WTC11 (cell line): ENCODE results near the gene ITPK1.

Source experiments
- CREB1 ChIP-seq: sonication (generic); formaldehyde crosslinking; IDR thresholded peaks from 2 replicates; pipeline ENCODE4 v1.8.0; 2023; ENCODE audit warnings: mild to moderate bottlenecking, missing genetic modification reagents
- FOXJ3 ChIP-seq: sonication (generic); formaldehyde crosslinking; IDR thresholded peaks from 2 replicates; pipeline ENCODE4 v1.9.0; 2021; ENCODE audit warnings: missing genetic modification reagents, mild to moderate bottlenecking, borderline replicate concordance
- RORB ChIP-seq: fragments of 250-450 bp; sonication (Bioruptor Pico); IDR thresholded peaks from 2 replicates; pipeline ENCODE4 v1.9.0; 2021; ENCODE audit warnings: mild to moderate bottlenecking
- SP1 ChIP-seq: sonication (generic); formaldehyde crosslinking; conservative IDR thresholded peaks from 2 replicates; pipeline ENCODE4 v1.8.1; 2022; ENCODE audit warnings: missing genetic modification reagents
- ZBTB21 ChIP-seq: sonication (generic); formaldehyde crosslinking; IDR thresholded peaks from 2 replicates; pipeline ENCODE4 v1.8.1; 2023; ENCODE audit warnings: mild to moderate bottlenecking, missing genetic modification reagents, borderline replicate concordance
- ZNF138 ChIP-seq: sonication (generic); formaldehyde crosslinking; conservative IDR thresholded peaks from 2 replicates; pipeline ENCODE4 v1.8.1; 2022; ENCODE audit warnings: mild to moderate bottlenecking, moderate library complexity, missing genetic modification reagents
- ZNF263 ChIP-seq: sonication (generic); formaldehyde crosslinking; IDR thresholded peaks from 2 replicates; pipeline ENCODE4 v1.8.1; 2022; ENCODE audit warnings: low read depth, mild to moderate bottlenecking, moderate library complexity, missing genetic modification reagents
- TF ChIP-seq, protein P1 (sequence below): sonication (generic); formaldehyde crosslinking; IDR thresholded peaks from 2 replicates; pipeline ENCODE4 v1.8.0; 2023; ENCODE audit warnings: missing genetic modification reagents
- TF ChIP-seq, protein P2 (sequence below): sonication (generic); formaldehyde crosslinking; IDR thresholded peaks from 2 replicates; pipeline ENCODE4 v1.8.1; 2022; ENCODE audit warnings: missing genetic modification reagents, borderline replicate concordance
- TF ChIP-seq, protein P3 (sequence below): fragments of 200-600 bp; IDR thresholded peaks from 2 replicates; pipeline ENCODE4 v1.8.0; 2022; ENCODE audit warnings: antibody characterized with exemption
- TF ChIP-seq, protein P4 (sequence below): sonication (generic); formaldehyde crosslinking; IDR thresholded peaks from 2 replicates; pipeline ENCODE4 v1.8.1; 2023; ENCODE audit warnings: mild to moderate bottlenecking, missing genetic modification reagents, moderate library complexity

DNA sequence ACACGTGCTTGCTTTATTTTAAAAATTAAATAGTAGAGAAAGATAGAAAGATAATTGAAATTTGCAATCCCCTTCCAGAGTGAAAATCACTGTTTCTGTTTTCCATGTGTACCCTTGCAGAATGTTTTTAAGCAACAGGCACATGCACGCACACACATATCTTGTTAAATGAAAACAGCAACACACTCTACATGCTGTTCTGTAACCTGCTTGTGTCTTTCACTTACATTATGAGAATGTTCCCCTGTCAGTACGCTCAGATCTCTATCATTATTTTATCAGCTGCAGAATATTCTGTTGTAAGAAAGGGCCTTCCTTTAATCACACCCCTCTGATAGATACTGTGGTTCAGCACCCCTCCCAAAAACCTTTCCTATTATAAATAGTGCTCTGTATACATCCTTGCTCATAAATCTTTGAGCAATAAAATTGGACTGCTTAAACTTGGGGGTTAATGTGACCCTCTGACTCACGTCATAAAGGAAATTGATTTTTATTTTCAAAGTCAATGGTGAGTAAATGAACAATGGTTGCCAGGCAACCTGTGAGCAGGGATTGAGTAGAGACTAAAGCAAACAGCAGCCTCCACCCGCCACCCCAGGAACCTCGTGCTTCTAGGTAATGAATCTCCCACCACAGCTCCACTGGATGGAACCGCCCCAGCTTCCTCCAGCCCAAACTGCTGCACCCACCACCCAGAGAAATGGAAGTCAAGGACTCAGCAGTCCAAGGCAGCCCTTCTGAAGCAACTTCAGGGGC lies 224.7 kb downstream of the ITPK1 start:
- TF ChIP-seq, protein P1, sequence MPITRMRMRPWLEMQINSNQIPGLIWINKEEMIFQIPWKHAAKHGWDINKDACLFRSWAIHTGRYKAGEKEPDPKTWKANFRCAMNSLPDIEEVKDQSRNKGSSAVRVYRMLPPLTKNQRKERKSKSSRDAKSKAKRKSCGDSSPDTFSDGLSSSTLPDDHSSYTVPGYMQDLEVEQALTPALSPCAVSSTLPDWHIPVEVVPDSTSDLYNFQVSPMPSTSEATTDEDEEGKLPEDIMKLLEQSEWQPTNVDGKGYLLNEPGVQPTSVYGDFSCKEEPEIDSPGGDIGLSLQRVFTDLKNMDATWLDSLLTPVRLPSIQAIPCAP: no peak
- TF ChIP-seq, protein P2, sequence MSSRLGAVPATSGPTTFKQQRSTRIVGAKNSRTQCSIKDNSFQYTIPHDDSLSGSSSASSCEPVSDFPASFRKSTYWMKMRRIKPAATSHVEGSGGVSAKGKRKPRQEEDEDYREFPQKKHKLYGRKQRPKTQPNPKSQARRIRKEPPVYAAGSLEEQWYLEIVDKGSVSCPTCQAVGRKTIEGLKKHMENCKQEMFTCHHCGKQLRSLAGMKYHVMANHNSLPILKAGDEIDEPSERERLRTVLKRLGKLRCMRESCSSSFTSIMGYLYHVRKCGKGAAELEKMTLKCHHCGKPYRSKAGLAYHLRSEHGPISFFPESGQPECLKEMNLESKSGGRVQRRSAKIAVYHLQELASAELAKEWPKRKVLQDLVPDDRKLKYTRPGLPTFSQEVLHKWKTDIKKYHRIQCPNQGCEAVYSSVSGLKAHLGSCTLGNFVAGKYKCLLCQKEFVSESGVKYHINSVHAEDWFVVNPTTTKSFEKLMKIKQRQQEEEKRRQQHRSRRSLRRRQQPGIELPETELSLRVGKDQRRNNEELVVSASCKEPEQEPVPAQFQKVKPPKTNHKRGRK (CRISPR knock-in tag): no peak
- TF ChIP-seq, protein P3, sequence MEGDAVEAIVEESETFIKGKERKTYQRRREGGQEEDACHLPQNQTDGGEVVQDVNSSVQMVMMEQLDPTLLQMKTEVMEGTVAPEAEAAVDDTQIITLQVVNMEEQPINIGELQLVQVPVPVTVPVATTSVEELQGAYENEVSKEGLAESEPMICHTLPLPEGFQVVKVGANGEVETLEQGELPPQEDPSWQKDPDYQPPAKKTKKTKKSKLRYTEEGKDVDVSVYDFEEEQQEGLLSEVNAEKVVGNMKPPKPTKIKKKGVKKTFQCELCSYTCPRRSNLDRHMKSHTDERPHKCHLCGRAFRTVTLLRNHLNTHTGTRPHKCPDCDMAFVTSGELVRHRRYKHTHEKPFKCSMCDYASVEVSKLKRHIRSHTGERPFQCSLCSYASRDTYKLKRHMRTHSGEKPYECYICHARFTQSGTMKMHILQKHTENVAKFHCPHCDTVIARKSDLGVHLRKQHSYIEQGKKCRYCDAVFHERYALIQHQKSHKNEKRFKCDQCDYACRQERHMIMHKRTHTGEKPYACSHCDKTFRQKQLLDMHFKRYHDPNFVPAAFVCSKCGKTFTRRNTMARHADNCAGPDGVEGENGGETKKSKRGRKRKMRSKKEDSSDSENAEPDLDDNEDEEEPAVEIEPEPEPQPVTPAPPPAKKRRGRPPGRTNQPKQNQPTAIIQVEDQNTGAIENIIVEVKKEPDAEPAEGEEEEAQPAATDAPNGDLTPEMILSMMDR: no peak
- TF ChIP-seq, protein P4, sequence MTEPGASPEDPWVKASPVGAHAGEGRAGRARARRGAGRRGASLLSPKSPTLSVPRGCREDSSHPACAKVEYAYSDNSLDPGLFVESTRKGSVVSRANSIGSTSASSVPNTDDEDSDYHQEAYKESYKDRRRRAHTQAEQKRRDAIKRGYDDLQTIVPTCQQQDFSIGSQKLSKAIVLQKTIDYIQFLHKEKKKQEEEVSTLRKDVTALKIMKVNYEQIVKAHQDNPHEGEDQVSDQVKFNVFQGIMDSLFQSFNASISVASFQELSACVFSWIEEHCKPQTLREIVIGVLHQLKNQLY (CRISPR knock-in tag): no peak
- no peak for TF ChIP-seq ZBTB21
- no peak for TF ChIP-seq ZNF138 (CRISPR knock-in tag)
- no peak for TF ChIP-seq ZNF263 (CRISPR knock-in tag)
- no peak for TF ChIP-seq RORB
- TF ChIP-seq CREB1 (CRISPR knock-in tag): no peak
- TF ChIP-seq FOXJ3 (CRISPR knock-in tag): no peak
- TF ChIP-seq SP1 (CRISPR knock-in tag): no peak
